Glutamatergic neuron (in vitro differentiated cells): Measurements from ENCODE around the gene PABPN1L. TPM values are rescaled to one million over a fixed set of nuclear protein-coding genes. Genes with fewer than 3 reads are reported as not detected.

Source experiments
- DNase-seq: peaks from one replicate; pipeline ENCODE4 v3.0.0; 2022
- H3K27ac Mint-ChIP-seq: one replicate; pipeline ENCODE4 v1.8.0; 2020; ENCODE audit warnings: mild to moderate bottlenecking, mixed read lengths, inconsistent platforms; ENCODE audit not compliant: unreplicated experiment
- H3K27me3 Mint-ChIP-seq: one replicate; pipeline ENCODE4 v1.8.0; 2020; ENCODE audit warnings: mild to moderate bottlenecking, moderate library complexity, mixed read lengths, inconsistent platforms; ENCODE audit not compliant: unreplicated experiment
- H3K36me3 Mint-ChIP-seq: one replicate; pipeline ENCODE4 v1.8.0; 2020; ENCODE audit warnings: mild to moderate bottlenecking, mixed read lengths, inconsistent platforms; ENCODE audit not compliant: unreplicated experiment
- H3K4me1 Mint-ChIP-seq: one replicate; pipeline ENCODE4 v1.8.0; 2020; ENCODE audit warnings: mild to moderate bottlenecking, low read depth, mixed read lengths, inconsistent platforms; ENCODE audit not compliant: unreplicated experiment
- H3K4me3 Mint-ChIP-seq: one replicate; pipeline ENCODE4 v1.8.0; 2020; ENCODE audit warnings: mild to moderate bottlenecking, mixed read lengths, inconsistent platforms; ENCODE audit not compliant: unreplicated experiment
- H3K9me3 Mint-ChIP-seq: one replicate; pipeline ENCODE4 v1.8.0; 2020; ENCODE audit warnings: mild to moderate bottlenecking, moderate library complexity, mixed read lengths, inconsistent platforms; ENCODE audit not compliant: unreplicated experiment
- CTCF ChIP-seq: fragments of 200-600 bp; sonication (generic); IDR thresholded peaks from one replicate; pipeline ENCODE4 v1.5.0; 2021; ENCODE audit not compliant: partially characterized antibody, unreplicated experiment
- total RNA-seq: library from RNA; stranded (reverse); fragmentation: NEBNext Ultra II Directional; extraction: Animal tissue kit (Norgen Biotek cat#: 25700); gene quantifications from one replicate; pipeline ENCODE4 v1.2.1, GENCODE V29; 2021; ENCODE audit not compliant: unreplicated experiment

PABPN1L gene
- total RNA-seq, 1 donor from 2014 or later: 3.9 TPM

- DNase-seq: no peak
- Mint-ChIP-seq H3K4me3 (no peak overlapping the region), H3K27ac (no peak overlapping the region), H3K4me1 (peaks cover 18% of the 10 kb centered on the region), H3K9me3 (peaks cover 25% of the 10 kb centered on the region), H3K36me3 (no peaks in the 10 kb centered on the region), H3K27me3 (peaks cover 15% of the 10 kb centered on the region)
- TF ChIP-seq CTCF: no peak
Observed at GRCh38 chr16:88875703-88876234, 9.3 kb upstream of the PABPN1L start.

- Mint-ChIP-seq H3K27ac (no peak overlapping the region), H3K36me3 (no peaks in the 10 kb centered on the region), H3K4me1 (peaks cover 19% of the 10 kb centered on the region), H3K27me3 (peaks cover 19% of the 10 kb centered on the region), H3K9me3 (peaks cover 26% of the 10 kb centered on the region), H3K4me3 (no peak overlapping the region)
- TF ChIP-seq CTCF: no peak
- no peak for DNase-seq
Observed at GRCh38 chr16:88874938-88875599, 8.6 kb upstream of the PABPN1L start.

- Mint-ChIP-seq H3K27ac (no peak overlapping the region), H3K9me3 (peaks cover 25% of the 10 kb centered on the region), H3K4me1 (peaks cover 31% of the 10 kb centered on the region), H3K36me3 (no peaks in the 10 kb centered on the region), H3K4me3 (no peak overlapping the region), H3K27me3 (peaks cover 25% of the 10 kb centered on the region)
- TF ChIP-seq CTCF: no peak
- DNase-seq: no peak
Observed at GRCh38 chr16:88872650-88873331, 6.3 kb upstream of the PABPN1L start.

GRCh38 chr16:88871730-88872416, 5.4 kb upstream of the PABPN1L start:
- Mint-ChIP-seq H3K36me3 (no peaks in the 10 kb centered on the region), H3K27me3 (peaks cover 29% of the 10 kb centered on the region), H3K4me1 (peaks cover 31% of the 10 kb centered on the region), H3K27ac (peak overlapping the region; percentile 79), H3K9me3 (peaks cover 25% of the 10 kb centered on the region), H3K4me3 (peak overlapping the region; percentile 61)
- no peak for DNase-seq
- no peak for TF ChIP-seq CTCF
